AG04450 (cell line): Measurements from ENCODE around the gene CELA3B. TPM values are rescaled to one million over a fixed set of nuclear protein-coding genes. Genes with fewer than 3 reads are reported as not detected.
"Not testable (repeated sequence)": the region's sequence is repeated elsewhere in the genome, so short reads cannot be mapped to it uniquely, and the experiment has no call there.

Source experiments
- CTCF ChIA-PET: fragments of 300-600, 350-600 bp; formaldehyde crosslinking; extraction: SDS; loops from one replicate; lab custom pipeline; 2022; ENCODE audit warnings: antibody characterized with exemption, inconsistent platforms; lab: Charles Lee
- POLR2A ChIA-PET: fragments of 350-600 bp; formaldehyde crosslinking; extraction: SDS; loops from one replicate; lab custom pipeline; 2021; ENCODE audit warnings: antibody characterized with exemption, inconsistent platforms; lab: Yijun Ruan, JAX
- DNase-seq: peaks from one replicate; pipeline ENCODE4 v3.0.0-alpha.2; 2011; ENCODE audit warnings: low read depth, low spot score
- H3K27ac ChIP-seq: one replicate; pipeline ENCODE4 v1.5.1; 2012; ENCODE audit warnings: low read depth, low read length, control low read depth
- H3K27me3 ChIP-seq: one replicate; pipeline ENCODE4 v1.6.0; 2012; ENCODE audit warnings: low read length; ENCODE audit not compliant: control insufficient read depth, insufficient read depth
- H3K4me3 ChIP-seq: 2 replicates; pipeline ENCODE4 v1.5.1; 2011; ENCODE audit warnings: mild to moderate bottlenecking, low read depth, low read length, control low read depth
- H3K9me3 ChIP-seq: 2 replicates; pipeline ENCODE4 v1.5.1; 2012; ENCODE audit warnings: low read length; ENCODE audit not compliant: control insufficient read depth, insufficient read depth
- polyA minus RNA-seq: library from RNA; depleted of rRNA, polyadenylated mRNA; stranded (reverse); fragments of >200 nt; gene quantifications from 2 replicates; pipeline ENCODE4 v1.2.3, GENCODE V29; 2011; rRNA and poly(A)+ RNA removed
- polyA plus RNA-seq: library from polyadenylated mRNA; depleted of rRNA; stranded (reverse); fragments of >200 nt; gene quantifications from 2 replicates; pipeline ENCODE4 v1.2.3, GENCODE V29; 2011; rRNA removed
- TF ChIP-seq, protein P1 (sequence below): IDR thresholded peaks from 2 replicates; pipeline ENCODE4 v1.5.1; 2011; ENCODE audit warnings: low read depth, low read length, control low read depth, inconsistent platforms

CELA3B gene
- polyA plus RNA-seq (not detected in 2 replicates), polyA minus RNA-seq (not detected in 2 replicates)

DNA sequence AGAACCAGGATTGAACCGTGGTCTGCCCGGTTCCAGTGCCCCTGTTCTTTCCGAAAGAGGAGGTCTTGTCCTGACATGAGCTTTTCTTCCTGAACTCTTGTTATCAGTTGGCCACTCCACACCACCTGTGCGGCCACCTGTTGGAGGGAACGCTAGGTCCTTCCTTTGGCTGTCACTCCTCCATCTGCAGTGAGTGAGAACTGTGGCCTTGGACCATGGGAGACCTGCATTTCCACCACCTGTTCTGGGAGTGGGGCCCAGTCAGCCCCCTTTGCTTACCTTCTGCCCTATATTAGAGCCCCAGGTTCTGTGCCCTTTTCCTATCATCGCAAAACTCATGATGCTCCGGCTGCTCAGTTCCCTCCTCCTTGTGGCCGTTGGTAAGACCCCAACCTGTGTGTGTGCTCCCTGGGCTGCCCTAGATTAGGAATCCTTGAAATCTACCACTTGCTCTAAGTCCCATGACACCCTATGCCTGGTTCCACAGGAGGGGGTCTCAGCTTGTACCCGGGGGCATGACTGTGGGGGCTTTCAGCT, at the start of gene CELA3B:
TSS of gene CELA3B (plus strand) at position 320 of the 537 bp plus-strand sequence. CDS start at position 338, 18 bp downstream.
- H3K4me3 ChIP-seq, POLR2A ChIA-PET, DNase-seq, H3K27ac ChIP-seq, CTCF ChIA-PET, H3K9me3 ChIP-seq, H3K27me3 ChIP-seq: not testable (repeated sequence)

DNA sequence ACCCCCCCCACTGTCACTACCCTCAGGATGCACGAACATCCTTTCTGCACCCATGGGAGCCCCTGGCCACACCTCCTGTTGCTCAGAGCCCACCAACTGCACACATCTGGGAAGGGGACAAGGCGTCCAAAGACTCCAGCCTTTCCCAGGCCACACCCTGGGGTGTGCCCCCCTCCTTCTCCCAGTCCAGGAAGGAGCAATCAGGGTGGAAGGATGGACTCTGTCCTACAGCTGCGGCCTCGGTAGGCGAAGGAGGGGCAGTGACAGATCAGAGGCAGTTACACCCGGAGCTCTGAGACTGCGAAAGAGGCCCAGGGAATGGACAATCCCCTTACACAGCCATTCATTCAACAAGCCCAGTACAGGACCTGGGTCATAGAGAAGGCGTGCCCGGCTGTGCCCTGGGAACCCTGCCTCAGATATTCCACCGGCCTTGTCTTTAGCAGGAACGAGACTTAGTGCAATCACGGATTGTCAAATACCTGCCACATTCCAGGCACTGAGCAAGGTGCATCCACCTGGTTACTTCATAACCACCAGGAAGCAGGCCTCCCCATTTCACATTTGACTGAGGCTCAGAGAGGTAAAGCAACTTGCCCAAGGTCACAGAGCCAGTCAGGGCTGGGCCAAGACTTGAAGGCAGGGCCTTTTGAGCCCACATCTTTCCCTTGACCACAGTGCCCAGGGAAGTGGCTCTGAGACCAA, 49.1 kb upstream of the CELA3B start:
- no peak for DNase-seq
- Histone ChIP-seq H3K4me3 (no peak overlapping the region), H3K9me3 (no peaks in the 10 kb centered on the region), H3K27ac (peak overlapping the region; percentile 83), H3K27me3 (no peaks in the 10 kb centered on the region)
- TF ChIP-seq, protein P1, sequence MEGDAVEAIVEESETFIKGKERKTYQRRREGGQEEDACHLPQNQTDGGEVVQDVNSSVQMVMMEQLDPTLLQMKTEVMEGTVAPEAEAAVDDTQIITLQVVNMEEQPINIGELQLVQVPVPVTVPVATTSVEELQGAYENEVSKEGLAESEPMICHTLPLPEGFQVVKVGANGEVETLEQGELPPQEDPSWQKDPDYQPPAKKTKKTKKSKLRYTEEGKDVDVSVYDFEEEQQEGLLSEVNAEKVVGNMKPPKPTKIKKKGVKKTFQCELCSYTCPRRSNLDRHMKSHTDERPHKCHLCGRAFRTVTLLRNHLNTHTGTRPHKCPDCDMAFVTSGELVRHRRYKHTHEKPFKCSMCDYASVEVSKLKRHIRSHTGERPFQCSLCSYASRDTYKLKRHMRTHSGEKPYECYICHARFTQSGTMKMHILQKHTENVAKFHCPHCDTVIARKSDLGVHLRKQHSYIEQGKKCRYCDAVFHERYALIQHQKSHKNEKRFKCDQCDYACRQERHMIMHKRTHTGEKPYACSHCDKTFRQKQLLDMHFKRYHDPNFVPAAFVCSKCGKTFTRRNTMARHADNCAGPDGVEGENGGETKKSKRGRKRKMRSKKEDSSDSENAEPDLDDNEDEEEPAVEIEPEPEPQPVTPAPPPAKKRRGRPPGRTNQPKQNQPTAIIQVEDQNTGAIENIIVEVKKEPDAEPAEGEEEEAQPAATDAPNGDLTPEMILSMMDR = no peak
- CTCF ChIA-PET = no interaction called here
- POLR2A ChIA-PET = no interaction called here

- no peak for DNase-seq
- Histone ChIP-seq H3K4me3 (no peak overlapping the region), H3K9me3 (no peaks in the 10 kb centered on the region), H3K27ac (peak overlapping the region; percentile 31), H3K27me3 (no peaks in the 10 kb centered on the region)
- ChIA-PET CTCF (interaction anchor here (1.3 kb wide), 1 partner anchor 9 kb away, joined by 8 read pairs; no protein-coding TSS in a partner anchor), POLR2A (no interaction called here)
- TF ChIP-seq, protein P1 = no peak
Measured at GRCh38 chr1:21930080-21930571, 46.7 kb upstream of the CELA3B start.

DNA sequence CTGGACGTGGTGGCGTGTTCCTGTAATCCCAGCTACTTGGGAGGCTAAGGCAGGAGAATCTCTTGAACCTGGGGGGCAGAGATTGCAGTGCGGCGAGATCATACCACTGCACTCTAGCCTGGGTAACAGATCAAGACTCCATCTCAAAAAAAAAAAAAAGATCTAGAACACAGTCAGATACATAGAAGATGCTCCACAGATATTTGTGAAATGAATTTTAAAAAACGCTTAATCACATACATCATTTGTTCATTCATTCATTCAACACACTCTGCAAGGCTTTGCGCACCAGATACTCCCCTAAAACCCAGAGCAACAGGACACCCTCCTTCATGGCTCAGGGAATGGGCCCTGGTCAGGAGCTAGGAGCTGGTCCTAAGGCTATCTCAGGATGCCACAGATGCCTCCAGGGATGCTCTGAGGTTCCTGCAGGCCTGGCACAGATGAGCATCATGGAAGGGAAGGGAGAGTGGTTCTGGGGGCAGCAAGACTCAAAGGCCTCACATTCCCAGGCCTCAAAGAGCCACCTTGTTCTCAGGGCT, 46.1 kb upstream of the CELA3B start:
- TF ChIP-seq, protein P1 = no peak
- peak overlapping the region; percentile 95 for H3K27ac ChIP-seq
- no peaks in the 10 kb centered on the region for H3K9me3 ChIP-seq
- no peaks in the 10 kb centered on the region for H3K27me3 ChIP-seq
- H3K4me3 ChIP-seq = 0 out of 2 replicates have a peak overlapping the region, but pooled peaks have one; percentile 7
- DNase-seq = no peak
- ChIA-PET CTCF (interaction anchor here (1.2 to 1.3 kb wide), 2 partner anchors 9 kb away, joined by 4 to 8 read pairs; no protein-coding TSS in a partner anchor), POLR2A (interaction anchor here (0.6 to 1.9 kb wide), 6 partner anchors 7 to 147 kb away, joined by 3 to 9 read pairs (median 4); no protein-coding TSS in a partner anchor)
